HG03135 (cell line): ENCODE results near the gene MADD.

Experiments
- ATAC-seq: cut with Tn5 transposase; IDR thresholded peaks from one replicate; pipeline ENCODE4 v1.9.1; 2021; ENCODE audit warnings: mild to moderate bottlenecking, moderate library complexity; ENCODE audit not compliant: unreplicated experiment

MADD gene

DNA sequence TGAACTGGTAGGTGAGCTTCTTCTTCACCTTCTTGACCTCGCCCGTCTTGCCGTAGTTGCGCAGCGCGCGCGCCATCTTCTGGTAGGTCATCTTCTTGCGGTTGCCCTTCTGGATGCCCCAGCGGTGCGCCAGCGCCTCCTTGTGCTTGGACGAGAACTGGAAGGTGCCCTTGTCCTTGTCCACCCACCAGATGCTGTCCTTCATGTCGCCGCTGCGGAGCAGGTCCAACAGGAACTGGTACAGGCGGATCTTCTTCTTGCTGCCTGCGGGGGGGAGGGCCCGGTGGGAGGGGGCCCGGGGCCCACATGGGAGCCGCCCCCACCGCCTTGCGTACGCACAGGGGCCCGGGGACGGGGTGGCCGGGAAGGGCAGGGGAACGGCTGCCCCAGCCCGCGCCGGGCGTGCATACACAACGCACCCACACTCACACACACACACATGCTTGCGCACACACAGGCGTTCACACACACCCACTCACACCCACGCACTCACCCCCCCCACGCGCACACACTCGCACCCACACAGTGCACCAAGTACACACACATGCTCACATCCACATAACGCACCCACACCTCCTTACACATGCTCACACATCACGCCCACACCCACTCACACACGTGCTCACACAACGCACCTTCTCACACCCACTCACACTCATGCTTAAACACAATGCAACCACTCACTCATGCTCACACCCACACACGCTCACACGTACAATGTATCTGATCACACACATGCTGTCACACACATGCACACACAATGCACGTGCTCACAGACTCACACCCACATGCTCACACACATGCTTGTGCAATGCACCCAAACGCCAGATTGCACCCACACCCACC, 85.6 kb downstream of the MADD start:
- ATAC-seq = no peak

DNA sequence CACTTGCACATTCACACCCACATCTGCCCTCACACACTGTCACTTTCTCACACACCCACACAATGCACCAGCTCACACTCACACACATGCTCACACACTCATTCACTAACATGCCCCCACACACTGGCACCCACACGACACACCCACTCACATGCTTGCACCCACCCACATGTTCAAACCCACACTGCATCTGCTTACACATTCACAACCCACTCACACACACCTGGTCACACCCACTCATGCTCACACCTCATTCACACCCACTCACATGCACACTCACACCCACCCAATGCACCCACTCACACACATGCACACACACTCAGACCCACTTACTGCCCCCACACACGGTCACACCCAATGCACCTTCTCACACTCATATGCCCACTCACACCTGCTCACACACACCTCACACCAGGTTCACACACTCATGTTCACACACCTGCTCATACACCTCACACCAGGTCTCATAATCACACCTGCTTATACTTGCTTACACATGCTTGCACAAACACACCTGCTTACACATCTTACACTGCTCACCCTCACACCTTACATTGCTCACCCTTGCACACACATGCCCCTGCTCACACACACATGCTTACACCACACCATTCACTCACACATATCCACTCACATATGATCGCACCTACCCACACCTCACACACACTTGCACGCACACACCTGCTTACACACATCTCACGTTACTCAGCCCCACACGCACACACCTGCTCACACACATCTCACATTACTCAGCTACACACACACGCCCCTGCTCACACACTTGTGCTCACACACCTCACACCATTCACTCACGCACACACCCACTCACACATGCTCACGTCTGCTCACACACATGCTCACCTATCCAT, 86.4 kb downstream of the MADD start:
- ATAC-seq = no peak

GRCh38 chr11:47356998-47357329, 87.0 kb downstream of the MADD start:
- no peak for ATAC-seq

DNA sequence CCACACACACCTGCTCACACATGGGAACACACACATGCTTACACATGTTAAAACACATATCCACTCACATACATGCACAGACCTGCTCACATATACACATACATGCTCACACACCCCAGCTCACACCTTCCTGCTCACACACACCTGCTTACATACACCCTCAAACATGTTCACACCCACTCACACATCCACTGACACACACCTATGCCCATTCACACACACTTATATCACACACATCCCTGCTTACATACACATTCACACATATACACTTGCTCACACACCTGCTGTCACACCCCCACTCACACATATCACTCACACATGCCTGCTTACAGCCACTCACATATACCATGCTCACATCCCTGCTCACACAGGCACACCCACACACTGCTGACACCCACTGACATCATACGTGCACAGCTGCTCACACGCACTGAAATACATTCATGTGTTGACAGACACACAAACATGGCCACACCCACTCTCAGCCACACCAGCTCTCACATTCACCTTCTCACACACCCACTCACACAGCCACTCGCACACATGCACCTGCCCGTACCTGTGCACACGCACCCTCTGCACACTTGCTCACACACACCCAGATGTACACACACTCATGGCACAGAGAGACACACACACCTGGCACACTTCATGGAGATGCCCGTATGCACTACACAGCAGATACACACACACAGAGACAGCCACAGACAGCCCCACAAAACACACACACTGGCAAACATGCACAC, 88.2 kb downstream of the MADD start:
- no peak for ATAC-seq

GRCh38 chr11:47358731-47359051, 88.8 kb downstream of the MADD start:
- no peak for ATAC-seq

DNA sequence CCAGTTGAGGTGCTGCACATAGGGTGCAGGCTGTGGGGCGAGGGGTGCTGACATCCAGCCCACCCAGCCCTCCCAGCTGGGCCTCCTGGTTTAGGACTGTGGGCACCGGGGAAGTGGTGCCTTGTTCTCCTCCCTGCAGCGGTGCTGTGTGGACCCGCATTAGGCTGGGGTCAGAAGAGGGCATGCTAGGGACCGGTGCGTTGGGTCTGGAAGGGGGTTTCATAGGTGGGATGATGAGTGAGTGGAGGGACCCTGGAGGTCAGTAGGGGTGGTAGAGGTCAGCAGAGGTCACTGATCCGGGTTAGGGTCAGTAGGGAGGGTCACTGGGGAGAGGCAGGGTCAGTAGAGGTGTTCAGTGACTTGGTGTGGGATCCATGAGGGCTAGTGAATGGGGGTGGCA, 89.2 kb downstream of the MADD start:
- no peak for ATAC-seq

DNA sequence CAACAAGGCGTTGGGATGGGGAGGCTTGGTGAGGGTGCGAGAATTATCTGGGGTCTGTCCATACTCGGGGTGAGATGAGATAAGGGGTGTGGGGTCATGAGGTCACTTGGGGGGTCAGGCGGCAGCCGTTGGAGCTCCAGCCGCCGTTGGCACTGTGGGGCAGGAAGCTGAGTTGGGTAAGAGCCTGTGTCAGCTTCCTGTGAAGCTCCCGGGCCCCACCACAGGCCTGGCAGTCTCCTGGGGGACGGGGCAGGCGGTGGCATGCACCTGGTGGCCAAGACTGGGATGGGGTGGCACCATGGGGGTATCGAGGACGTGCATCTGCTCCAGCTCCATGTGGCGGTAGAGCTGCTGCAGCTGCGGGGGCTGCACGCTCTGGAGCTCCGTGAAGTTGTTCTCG, 89.7 kb downstream of the MADD start:
- ATAC-seq = no peak

- no peak for ATAC-seq
These were observed 90.4 kb downstream of the MADD start for GRCh38 chr11:47360341-47360740.

DNA sequence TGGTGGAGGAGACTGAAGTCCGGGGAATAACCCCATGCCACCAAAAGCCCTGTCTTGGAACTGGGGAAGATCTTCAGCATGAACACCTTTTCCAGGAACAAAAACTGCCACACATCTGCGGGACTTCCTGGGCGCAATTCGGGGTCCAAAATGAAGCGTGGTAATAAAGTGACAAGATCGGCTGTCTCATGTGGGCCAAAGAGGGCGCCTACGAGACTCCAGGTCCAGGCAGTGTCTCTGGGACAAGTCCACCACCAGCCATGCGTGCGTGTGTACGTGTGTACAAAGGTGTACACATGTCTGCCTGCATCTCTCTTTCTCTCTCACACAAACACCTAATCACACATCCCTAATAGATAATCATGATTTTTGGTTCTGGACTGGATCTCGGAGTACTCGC, 91.5 kb downstream of the MADD start:
- no peak for ATAC-seq

GRCh38 chr11:47366020-47366490, 96.1 kb downstream of the MADD start:
- no peak for ATAC-seq

DNA sequence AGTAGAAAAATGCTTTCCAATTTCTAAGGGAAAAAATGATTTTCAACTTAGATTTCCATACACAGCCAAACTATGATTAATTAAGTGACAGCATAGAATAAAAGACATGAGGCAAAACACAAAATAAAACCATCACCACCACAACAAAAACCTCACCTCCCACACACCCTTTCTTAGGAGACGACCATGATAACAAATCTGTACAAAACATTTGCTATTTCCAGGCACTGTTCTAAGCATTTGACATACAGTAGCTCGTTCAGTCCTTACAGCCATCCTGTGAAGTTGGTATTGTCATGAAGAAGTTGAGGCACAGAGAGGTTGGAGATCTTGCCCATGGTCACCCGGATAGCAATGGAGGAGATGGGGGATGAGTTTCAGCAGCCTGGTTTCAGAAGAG, 99.7 kb downstream of the MADD start:
- no peak for ATAC-seq

- no peak for ATAC-seq
These were observed 102.5 kb downstream of the MADD start for GRCh38 chr11:47372422-47372821.

GRCh38 chr11:47373876-47374719, 104.2 kb downstream of the MADD start:
- ATAC-seq = no peak

GRCh38 chr11:47374720-47375019, 104.7 kb downstream of the MADD start:
- ATAC-seq = no peak

DNA sequence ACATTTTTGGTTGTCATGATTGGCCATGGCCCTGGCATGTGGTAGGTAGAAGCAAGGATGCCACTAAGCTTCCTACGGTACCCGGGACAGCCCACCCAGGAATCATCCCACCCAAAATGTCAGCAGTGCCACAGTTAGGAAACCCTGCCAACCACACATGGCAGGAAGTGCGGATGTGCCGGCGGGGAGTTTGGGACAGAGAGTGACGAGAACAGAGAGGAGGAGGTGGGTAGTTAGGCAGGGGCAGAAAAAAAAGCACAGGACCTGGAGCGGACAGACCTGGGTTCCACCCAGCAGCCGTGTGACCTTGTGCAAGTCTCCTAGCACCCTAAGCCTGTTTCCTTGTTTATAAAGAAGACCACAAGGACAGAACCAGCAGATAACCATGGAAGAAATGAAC, 105.1 kb downstream of the MADD start:
- ATAC-seq = no peak

DNA sequence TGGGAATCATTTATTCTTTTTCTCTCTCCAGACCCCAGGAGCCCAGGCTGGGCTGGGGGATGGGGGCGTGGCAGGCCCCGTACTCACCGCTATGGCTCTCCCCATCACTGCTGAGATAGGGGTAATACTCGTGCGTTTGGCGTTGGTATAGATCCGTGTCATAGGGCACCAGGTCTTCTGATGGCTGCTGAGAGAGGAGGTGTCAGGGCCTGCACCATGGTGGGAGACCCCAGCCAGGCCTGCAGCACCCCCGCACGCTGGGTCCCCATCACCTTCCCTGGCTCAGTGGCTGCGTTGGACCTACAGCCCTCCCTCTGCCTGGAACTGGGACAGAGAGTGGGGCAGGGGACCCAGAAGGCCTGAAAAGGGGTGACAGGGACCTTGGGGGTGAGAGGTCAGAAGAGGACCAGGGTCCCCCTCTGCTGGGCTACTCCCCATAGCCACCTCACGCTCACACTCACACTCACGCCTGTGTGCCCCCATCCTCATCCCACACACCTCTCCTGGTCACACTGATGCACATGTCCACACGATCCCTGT, 105.7 kb downstream of the MADD start:
- ATAC-seq = no peak

- no peak for ATAC-seq
These were observed 106.2 kb downstream of the MADD start for GRCh38 chr11:47376107-47376524.

DNA sequence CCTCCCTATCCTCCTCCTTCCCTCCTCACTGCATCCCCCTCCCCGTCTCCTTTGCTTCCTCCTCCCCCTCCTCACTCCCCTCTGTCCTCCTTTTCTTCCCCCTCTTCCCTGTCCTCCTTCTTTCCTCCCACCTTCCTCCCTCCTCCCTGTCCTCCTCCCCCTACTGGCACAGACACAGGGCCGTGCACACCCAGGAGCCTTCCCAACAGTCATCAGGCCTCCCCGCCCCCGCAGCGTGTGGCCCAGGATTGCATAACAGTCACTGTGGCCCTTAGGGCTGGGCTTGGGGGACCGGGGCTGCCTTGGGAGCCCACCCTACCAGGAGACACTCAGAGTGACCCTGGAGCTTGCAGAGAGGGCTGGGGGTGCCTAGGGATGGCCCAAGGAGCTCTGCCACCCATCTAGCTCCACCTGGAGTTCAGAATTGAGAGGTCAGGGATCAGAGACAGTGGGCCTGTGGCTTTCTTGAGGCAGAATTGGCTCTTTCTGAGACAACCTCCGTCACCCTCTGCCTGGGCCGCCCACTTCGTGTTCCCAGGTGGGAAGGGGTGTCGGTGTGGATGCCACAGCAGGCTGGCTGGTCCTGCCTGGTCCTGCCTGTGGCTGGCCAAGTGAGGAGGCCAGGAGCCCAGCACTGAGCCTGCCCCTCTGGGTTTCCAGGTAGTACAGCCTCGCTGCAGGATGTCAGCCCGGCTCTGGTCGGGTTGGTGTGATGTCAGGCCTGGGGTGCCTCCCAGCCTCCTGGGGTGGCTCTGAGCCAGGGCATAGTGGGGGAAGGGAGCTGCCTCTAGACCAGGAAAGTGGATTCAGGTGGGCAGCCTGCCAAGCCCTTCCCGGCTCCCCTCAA, 106.8 kb downstream of the MADD start:
- ATAC-seq = no peak

GRCh38 chr11:47377571-47378009, 107.7 kb downstream of the MADD start:
- ATAC-seq = no peak
